ENCODE measurements around the gene MAS1. TPM values are rescaled to one million over a fixed set of nuclear protein-coding genes. Genes with fewer than 3 reads are reported as not detected.
"Not testable (repeated sequence)": the region's sequence is repeated elsewhere in the genome, so short reads cannot be mapped to it uniquely, and the experiment has no call there.

MAS1 gene
- total and polyA plus RNA-seq, 4 donors: 0.01 to 0.14 (median 0.02) TPM; not detected in 1

GRCh38 chr6:159860482-159860881 lies 30.3 kb upstream of the MAS1 start:
- no peak overlapping the region for H3K9ac ChIP-seq (ENCODE audit: insufficient read depth in 1 of 2, low read length in 2 of 2)
- TF ChIP-seq CTCF (IDR thresholded peaks at IDR 0.05; ENCODE audit: control extremely low read depth, extremely low read depth): no peak
- H3K27ac ChIP-seq (ENCODE audit: low read depth in 1 of 2, low read length in 1 of 2): no peak overlapping the region
- H3K36me3 ChIP-seq (ENCODE audit: control insufficient read depth in 4 of 4, insufficient read depth in 4 of 4, low read length in 4 of 4): no peaks in the 10 kb centered on the region
- no peaks in the 10 kb centered on the region for H3K27me3 ChIP-seq (ENCODE audit: control insufficient read depth in 3 of 3, insufficient read depth in 3 of 3, low read length in 2 of 3)
- H3K4me1 ChIP-seq (ENCODE audit: control insufficient read depth in 5 of 5, insufficient read depth in 5 of 5, low read length in 5 of 5): peaks cover 0 to 1% (median 0%) of the 10 kb centered on the region in 5 donors
- H3K9me3 ChIP-seq (ENCODE audit: control insufficient read depth in 4 of 4, insufficient read depth in 3 of 4, low read length in 3 of 4): peaks cover 0 to 3% (median 1%) of the 10 kb centered on the region in 4 donors
- ATAC-seq (ENCODE audit: insufficient read depth, low FRiP score): no peak
- DNase-seq: no peak
- 96 to 98% methylated on average over 1 of the region's 1 CpG for WGBS, 2 donors
- no peak overlapping the region for H3K4me3 ChIP-seq

GRCh38 chr6:159862103-159862502 lies 28.7 kb upstream of the MAS1 start:
- H3K27me3 ChIP-seq (ENCODE audit: control insufficient read depth in 3 of 3, insufficient read depth in 3 of 3, low read length in 2 of 3): no peaks in the 10 kb centered on the region
- peaks cover 0 to 1% (median 0%) of the 10 kb centered on the region in 5 donors for H3K4me1 ChIP-seq (ENCODE audit: control insufficient read depth in 5 of 5, insufficient read depth in 5 of 5, low read length in 5 of 5)
- no peaks in the 10 kb centered on the region for H3K36me3 ChIP-seq (ENCODE audit: control insufficient read depth in 4 of 4, insufficient read depth in 4 of 4, low read length in 4 of 4)
- no peak for TF ChIP-seq CTCF (IDR thresholded peaks at IDR 0.05; ENCODE audit: control extremely low read depth, extremely low read depth)
- ATAC-seq (ENCODE audit: insufficient read depth, low FRiP score): no peak
- no peak overlapping the region for H3K4me3 ChIP-seq
- no peak for DNase-seq
- H3K27ac ChIP-seq (ENCODE audit: low read depth in 1 of 2, low read length in 1 of 2): no peak overlapping the region
- WGBS, 2 donors: 76% methylated on average over 5 of the region's 5 CpGs
- H3K9ac ChIP-seq (ENCODE audit: insufficient read depth in 1 of 2, low read length in 2 of 2): no peak overlapping the region
- peaks cover 0 to 3% (median under 1%) of the 10 kb centered on the region in 4 donors for H3K9me3 ChIP-seq (ENCODE audit: control insufficient read depth in 4 of 4, insufficient read depth in 3 of 4, low read length in 3 of 4)

GRCh38 chr6:159863341-159863740 lies 27.4 kb upstream of the MAS1 start:
- DNase-seq: peak; percentile 48 to 86 (median 84)
- not testable (repeated sequence) for H3K9me3 ChIP-seq (ENCODE audit: control insufficient read depth in 4 of 4, insufficient read depth in 3 of 4, low read length in 3 of 4); ATAC-seq (ENCODE audit: insufficient read depth, low FRiP score); H3K4me3 ChIP-seq; H3K27me3 ChIP-seq (ENCODE audit: control insufficient read depth in 3 of 3, insufficient read depth in 3 of 3, low read length in 2 of 3); H3K4me1 ChIP-seq (ENCODE audit: control insufficient read depth in 5 of 5, insufficient read depth in 5 of 5, low read length in 5 of 5); H3K9ac ChIP-seq (ENCODE audit: insufficient read depth in 1 of 2, low read length in 2 of 2); H3K27ac ChIP-seq (ENCODE audit: low read depth in 1 of 2, low read length in 1 of 2); H3K36me3 ChIP-seq (ENCODE audit: control insufficient read depth in 4 of 4, insufficient read depth in 4 of 4, low read length in 4 of 4)
- 26 to 30% methylated on average over 5 of the region's 5 CpGs for WGBS, 2 donors
- peak; percentile 44 for TF ChIP-seq CTCF (IDR thresholded peaks at IDR 0.05; ENCODE audit: control extremely low read depth, extremely low read depth)
